Measurements from ENCODE around the gene IMPDH1.

IMPDH1 gene

DNA sequence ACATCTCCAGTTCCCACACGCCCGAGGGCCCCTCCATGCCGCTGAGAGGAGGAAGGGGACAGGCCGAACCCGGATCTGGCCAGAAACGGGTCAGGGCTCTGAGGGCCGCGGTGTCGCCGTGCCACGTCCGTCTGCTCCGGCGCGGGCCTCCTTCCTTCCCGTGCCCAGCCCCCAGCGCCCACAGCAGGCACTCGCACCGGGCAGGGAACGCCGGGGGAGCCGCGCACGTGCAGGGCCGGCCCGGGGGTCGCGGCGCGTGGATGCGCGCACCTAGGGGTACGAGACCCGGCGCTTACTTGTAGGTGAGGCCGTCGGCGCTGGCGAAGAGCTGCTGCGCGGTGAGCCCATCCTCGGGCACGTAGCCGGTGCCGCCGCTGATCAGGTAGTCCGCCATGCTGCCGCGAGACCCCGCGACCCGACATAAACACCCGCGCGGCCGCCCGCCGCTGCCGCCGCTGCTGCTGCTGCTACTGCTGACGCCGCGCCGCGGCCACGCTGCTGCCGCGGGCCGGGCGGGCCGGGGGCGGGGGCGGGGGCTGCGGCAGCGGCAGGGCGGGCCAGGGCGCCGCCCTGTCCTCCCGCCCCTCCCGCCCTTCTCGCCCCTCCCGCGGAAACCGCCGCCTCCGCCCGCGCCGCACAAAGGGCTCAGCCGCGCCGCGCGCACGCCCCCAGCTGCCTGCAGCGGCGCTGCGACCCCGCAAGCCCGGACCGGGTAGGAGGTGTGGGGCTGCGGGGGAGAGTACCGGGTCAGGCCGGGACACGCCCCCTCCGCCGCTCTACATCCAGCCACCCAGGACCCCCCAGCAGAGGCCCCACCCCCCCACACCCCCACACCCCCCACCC, 4.1 kb downstream of the IMPDH1 start:
- no peak for DNase-seq (ENCODE audit: low spot score)

DNA sequence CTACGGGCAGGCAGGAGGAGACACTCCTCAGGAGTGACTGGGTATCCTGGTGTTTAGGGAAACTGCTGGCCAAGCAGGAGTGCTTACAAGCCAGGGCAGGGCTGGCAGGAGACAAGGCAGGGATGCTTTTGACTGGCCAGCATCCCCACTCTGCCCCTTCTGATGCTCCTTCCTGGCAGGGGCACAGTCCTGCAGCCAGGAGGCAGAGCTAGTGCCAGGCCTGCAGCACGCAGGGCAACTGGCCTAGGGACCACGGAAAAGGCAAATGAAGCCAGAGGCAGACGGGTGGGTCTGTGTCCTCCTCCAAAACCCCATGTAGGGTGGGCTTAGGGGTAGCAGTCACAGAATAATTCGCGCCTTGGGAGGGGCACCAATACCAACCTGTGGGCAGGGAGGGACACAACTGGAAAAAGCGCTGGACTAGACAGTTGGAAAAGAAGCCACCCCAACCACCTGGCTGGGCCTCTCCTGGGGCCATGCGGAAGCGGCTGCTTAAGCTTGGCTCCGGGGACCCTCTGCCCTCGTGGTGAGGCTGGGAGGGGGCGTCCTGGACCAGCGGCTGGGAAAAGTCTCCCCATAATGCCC, 4.8 kb downstream of the IMPDH1 start:
- no peak for DNase-seq (ENCODE audit: low spot score)

DNA sequence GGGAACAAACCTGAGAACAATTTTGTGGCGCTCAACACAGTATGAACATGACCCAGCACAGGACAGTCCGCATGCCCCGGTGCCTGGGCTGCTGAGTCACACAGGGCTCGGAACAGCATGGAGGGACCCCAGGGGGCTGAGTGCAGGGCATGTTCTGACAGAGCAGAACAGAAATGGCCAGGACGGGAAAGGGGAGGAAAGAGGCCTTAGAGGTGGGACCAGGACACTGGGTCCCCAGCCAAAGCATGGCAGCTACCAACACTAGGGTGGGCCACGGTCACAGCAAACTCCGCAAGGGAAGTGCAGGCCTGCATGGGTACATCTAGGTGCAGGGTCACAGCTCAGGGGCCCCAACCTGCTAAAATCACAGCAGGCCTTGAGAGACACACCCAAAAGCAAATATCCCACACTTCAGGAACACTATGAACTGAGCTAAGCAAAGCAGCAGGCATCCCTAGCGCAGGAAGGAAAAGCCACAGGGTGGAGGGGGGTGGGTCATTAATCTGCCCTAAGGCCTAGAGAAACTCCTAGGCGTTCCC, 5.6 kb downstream of the IMPDH1 start:
- DNase-seq (ENCODE audit: low spot score) = no peak

DNA sequence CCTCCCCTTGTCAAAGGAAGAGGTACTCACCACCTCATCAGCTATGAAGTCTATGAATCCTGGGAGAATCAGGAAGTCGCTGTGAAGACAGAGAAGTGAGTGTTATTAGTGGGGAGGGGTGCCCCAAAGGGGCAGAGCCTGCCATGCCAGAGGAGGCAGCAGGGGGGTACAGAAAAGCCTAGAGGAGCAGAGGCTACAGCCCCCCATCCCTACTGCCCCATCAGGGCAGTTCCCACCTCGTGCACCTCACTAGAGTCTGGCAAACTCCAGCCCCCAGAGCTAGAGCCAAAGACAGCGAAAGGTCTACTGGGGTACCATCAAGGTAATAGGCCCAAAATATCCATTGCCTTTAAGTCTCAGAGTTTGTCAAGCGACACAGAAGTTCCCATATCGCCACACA, 6.1 kb downstream of the IMPDH1 start:
- no peak for DNase-seq (ENCODE audit: low spot score)

DNA sequence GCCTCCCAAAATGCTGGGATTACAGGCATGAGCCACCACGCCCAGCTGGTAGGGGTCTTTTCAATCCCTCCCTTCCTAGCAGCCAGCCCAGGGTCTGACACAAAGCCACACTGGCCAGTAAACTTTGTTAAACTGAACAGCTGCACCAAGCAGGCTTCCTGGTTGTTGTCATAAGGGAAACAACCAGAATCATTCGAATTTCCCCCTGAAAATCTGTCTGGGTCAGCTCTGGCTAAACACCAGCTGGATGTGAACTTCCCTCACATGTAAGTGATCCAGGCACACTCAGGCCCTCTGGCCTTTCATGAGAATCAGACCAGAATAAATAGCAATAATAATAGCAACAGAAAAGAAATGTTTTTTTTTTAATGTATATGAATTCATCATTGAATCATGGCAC, 7.4 kb downstream of the IMPDH1 start:
- DNase-seq (ENCODE audit: low spot score) = no peak

DNA sequence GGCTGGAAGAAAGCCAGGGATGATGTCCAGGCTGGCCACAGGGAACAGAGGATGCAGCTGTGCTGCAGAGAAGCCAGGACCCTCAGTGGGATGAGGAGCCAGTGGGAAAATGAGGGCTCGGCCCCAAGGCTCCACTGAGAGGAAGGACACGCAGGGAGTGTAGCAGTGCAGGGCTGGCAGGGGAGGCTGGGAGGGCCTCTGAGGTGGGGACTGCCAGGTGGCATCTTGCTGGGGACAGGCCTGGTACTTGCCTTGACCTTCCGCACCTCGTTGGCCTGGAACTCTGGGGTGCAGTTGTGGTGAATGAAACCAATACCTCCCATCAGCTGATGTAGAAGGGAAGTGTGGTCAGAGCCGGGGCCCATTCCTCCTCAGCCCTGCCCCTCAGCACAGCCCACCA, 9.2 kb downstream of the IMPDH1 start:
- DNase-seq (ENCODE audit: low spot score) = no peak

DNA sequence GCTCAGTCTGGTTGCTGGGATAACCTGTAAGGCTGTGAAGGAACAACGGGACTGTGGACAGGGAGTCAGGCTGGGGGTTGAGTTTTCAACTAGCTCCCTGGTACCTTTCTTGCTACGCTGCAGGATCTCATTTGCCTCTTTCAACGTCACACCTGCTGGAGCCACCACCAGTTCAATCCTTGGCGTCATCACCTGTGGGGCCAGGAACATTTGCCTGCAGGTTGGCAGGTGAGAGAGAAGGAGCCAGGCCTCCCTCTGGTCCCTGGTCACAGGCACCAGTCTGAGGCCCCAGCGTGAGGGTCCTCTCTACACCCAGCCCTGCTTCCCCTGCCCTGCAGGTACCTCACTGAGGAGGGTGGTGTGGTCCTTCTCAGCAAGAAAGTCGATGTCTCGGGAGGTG, 9.8 kb downstream of the IMPDH1 start:
- no peak for DNase-seq (ENCODE audit: low spot score)

DNA sequence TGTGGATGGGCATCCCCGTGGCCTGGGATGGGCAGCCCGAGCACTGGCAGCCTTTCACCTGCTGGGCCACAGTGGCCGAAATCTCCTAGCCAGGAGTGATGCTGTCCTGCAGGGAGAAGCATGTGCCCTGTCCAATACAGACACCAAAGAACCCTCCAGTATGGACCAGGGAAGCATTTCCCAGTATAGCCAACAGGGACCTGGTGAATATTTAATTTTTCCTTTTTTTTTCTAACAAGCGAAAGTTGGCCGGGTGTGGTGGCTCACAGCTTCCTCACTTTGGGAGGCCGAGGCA, 11.0 kb downstream of the IMPDH1 start:
- no peak for DNase-seq (ENCODE audit: low spot score)

DNA sequence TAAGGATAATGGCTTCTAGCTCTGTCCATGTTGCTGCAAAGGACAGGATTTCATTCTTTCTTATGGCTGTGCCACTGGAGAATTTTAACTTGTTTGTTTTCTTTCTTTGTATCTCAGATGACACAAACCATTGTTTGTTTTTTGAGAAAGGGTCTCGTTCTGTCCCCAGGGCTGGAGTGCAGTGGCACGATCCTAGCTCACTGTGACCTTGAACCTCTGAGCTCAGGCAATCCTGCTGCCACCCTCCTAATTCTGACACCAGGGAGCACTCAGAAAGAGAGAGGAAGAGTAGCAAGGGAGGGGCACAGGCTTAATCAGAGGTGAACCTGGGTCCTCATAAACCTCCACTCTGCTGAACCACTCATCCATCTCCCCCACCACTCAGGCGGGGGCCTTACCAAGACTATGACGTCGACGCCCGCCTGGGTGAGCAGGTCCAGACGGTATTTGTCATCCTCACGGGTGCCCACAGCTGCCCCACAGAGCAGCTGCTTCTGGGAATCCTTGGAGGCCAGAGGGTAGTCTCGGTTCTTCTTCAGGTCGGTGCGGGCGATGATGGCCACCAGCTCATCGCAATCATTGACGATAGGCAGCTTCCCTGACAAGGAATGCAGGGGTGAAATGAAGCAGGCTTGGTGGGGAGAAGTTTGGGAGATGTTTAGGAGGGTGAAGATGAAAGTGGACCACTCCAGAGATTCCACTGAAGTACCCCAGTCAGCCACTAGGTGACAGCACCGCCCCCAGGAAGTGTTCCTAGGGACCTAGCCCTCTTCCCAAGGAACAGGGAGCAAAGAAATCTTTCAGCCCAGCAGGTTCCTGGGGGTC, 11.6 kb downstream of the IMPDH1 start:
- peak; percentile 41 for DNase-seq (ENCODE audit: low spot score)

DNA sequence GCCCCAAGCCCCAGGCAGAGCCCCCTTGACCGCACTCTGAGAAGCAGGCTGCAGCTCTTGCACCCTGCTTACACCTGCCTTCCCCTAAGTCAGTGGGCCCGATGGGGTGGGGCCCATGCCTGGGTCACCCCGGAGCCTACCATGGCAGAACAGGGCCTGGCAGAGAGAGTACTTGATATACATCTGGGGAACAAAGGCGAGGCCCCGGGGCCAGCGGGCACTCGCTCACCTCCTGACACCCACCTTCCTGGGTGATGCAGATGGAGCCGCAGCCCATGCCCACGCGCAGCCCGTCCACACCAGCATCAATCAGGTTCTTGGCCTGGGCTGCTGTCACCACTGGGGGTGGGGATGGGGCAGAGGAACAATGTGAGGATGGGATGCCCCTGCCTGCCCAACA, 13.4 kb downstream of the IMPDH1 start:
- DNase-seq (ENCODE audit: low spot score) = no peak

DNA sequence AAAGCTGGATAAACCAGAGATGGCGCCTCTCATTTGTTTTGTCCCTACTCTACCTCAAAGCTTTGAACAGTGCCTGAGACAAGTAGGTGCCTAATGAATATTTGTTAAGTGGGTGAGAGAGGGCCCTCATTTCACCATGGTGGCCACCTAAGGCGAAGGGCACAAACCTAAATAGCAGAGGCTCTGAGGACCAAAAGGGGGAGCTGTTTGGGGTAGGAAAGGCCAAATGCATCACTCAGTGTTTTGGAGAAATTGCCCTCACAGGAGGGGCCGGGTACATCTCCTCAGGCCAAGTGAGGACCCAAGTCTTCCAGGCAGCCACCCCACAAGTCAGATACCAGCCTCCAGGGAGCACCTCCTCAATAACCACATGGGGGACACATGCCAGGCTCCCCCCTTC, 14.0 kb downstream of the IMPDH1 start:
- DNase-seq (ENCODE audit: low spot score) = no peak

DNA sequence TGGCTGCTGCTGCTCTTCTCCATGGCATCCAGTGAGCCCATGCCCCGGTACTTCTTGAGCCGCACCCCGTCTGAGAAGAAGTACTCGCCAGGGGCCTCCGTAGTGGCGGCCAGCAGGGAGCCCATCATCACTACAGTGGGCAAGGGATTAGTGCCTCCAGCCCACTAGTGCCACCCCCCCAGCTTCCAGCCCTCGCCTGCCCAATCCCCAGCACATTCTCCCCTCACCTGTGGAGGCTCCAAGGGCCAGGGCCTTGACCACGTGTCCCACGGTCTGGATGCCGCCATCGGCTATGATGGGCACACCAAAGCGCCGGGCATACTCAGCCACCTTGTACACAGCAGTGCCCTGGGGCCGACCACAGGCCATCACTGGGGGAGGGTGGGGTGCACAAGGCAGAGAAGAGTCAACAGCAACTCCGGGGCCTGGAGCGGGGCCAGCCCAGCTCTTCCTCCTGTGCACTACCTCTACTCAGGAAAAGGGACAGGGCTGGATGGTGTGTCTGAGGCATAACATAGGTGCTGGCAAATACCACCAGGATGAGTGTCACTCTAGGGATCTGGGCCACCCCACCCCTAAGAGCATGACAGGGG, 14.8 kb downstream of the IMPDH1 start:
- DNase-seq (ENCODE audit: low spot score) = no peak

DNA sequence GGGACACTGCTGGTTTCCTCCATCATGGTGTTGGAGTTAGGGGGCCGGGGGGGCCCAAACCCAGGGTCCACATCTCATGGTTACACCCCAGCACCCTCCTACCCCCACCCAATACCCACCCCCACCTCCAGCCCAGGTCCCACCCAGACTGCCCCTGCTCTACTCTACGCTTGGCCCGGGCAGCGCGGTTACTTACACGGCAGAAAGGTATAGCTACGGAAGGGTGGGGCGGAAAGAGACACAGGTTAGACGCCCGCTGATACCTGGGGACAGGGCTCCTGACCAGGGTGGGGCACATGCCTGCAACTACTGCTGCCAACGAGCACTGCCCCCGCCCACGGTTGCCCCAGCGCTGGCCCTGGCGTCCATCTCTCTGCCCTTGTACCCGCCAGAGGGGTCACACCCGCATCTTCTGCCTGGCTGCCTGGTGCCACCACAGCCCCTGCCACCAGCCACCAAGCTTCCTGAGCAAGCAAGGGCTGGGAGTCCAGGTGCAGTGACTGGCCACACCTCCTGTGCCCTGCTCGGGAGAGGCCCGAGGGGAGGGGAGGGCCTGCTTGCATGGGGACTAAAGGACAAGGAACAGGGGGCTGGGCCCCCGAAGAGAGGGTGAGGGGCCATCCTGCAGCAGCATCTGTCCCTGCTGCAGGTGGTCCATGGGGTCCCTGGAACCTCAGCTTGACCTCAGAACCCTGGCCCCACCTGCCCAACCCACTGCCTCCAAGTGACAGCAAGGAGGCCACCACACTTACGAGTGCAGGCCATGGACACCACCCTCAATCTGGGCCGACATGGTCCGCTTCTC, 16.1 kb downstream of the IMPDH1 start:
- no peak for DNase-seq (ENCODE audit: low spot score)

DNA sequence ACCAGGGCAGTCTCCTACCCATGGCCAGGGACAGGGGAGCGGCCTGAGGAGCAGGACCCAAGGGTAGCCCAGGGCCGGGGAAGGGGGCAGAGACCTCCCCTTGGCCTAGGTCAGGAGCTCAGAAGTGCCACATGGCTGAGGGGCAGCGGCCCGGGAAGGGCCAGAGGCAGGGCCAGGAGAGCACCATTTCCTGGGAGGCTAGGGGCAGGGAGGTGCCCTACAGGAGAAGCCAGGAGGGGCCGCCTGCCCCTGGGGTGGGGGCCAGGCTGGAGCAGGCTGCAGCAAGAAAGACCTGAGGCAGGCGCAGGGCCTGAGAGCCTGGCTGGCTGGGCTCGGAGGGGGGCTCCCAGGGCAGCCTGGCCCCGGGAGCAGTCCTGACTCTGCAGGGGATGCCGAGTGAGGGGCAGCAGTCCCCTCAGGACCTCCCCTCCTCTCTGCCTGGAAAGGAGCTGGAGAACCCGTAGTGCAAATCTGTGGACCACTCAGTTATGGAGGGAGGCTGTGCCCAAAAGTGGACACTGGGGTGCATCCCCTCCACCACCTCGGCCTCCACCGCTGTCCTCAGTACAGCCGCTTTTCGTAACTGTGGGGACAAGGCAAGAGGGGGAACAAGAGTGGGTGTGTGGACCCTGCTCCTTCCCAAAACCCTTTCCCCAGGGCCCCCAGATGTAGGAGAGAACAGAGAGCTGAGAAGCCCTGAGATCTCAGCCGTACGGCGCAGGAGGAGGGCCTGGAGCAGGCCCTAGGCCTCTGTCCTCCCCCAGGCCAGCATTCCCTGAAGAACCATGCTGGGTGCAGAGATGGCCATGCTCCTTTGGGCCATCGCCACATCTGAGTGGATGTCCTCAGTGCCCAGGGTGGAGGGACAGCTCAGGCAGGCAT, 17.1 kb downstream of the IMPDH1 start:
- no peak for DNase-seq (ENCODE audit: low spot score)

DNA sequence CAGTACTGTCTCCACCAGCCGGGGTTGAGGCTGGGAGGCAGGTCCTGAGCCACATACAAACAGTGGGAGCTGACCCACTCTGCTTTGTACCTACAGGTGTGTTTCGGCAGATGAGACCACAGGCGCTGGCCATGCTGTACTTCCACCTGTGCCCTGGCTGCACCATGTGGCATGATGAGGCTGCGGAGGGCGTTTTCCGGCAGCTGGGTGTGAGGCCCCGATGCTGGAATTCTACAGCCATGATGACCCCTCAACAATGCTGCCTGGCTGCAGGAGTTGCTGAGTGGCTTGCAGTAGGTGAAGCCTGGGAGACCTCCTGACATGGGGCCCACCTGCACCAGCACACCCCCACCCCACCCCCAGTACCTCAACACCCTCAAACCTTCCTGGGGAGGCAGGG, 18.0 kb downstream of the IMPDH1 start:
- DNase-seq (ENCODE audit: low spot score) = no peak

DNA sequence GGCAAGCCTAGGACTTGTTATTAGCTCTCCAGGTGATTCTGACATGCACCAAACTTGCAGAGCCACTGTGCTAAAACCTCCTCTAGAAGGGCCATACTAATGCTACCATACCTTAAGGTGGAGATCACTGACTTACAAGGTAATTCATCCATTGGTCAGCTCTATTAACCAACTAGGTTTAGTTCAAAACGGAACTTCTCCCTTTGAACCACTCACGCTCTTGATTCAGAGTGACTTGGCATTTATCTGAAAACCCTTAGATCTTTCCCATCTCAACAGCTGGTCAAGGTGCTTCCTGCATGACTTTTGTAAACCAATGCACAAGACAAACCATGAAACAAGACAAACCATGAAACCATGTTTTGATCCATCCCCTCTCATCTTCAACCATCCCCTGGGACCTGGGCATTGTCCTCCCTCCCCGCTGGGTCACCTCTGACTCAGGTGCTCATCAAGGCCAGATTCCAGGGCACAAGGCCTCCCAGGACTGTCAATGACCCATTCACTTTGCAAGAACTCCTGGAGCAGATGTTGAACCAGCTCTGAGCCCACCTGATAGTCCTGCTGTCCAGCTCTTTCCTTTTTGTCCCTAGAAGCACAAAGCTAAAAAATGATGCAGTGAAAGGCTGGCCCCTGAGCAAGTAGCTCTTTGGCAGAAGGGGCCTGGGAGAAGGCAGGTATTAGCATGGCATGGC, 18.8 kb downstream of the IMPDH1 start:
- DNase-seq (ENCODE audit: low spot score) = no peak

DNA sequence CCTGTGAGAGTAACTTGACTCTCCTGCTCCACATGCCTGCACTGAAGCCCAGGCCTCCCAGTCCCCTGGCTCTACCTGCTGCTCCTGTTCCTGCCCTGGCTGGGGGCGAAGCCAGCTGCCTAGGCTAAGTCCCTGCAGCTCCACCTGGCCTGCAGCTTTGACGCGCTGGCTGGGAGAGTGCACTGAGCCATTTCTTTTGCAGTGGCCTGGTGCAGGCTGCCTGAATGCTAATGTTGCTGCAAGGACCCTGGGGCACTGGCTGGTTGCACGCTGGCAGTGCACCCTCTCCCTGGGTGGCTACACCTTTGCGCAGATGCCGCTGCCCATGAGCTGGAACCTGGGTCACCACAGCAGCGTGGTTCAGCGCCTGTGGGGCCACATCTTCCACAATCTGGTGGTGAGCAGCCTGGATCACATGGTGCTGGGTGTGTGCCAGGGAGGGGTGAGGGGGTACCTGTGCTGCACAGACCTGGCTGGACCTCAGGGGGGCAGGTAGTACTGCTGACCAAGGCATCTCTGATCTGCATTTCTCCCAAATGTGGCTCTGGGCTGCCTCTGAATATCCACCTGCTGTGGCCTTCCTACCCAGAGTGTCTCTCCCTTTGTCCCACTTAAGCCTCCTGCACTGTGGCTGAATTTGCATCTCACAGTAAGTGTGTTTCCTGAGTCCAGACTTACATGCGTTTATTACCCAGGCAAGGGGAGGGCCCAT, 20.0 kb downstream of the IMPDH1 start:
- DNase-seq (ENCODE audit: low spot score) = no peak

DNA sequence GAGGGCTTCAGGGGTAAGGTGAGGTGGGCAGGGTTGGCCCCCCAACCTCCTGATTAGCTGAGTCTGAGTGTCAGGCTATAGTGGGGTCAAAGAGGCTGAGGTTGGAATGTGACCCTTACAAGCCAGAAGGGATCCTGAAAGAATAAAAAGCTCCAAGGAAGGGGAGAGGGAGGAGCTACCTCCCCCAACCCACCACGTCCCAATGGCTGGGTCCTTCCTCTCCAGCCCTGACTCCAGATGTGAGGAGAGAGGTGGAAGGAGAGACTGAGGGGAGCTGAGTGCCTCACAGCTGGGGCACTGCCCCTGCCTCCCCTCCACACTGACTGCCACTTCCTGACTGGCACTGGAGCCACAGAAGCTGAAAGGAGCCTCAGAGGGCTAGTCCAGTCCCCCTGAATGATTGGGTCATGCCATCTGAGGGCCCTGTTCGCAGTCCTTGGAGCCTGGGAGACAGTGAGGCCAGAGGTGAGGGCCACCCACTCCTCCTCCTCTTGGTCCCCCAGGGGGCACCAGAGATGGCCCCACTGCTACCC, 20.6 kb downstream of the IMPDH1 start:
- DNase-seq (ENCODE audit: low spot score) = no peak

DNA sequence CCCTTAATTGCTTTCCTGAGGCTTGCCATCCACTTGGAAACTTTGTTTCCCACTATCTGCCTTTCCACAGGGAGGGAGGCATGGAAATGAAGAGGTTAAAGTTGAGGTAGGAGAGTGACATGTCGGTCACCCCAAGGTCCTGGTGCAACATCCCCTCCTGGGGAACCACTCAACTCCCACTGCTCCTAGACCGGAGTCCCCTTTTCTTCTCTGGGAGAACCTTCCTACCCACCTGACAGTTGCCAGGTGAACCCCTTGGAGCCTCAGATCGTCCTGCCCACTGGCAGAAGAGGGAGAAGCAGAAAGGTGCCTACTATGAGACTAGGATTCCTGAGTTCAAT, 21.7 kb downstream of the IMPDH1 start:
- DNase-seq (ENCODE audit: low spot score) = no peak
